Naive thymus-derived CD4-positive, alpha-beta T cell (primary cell): ENCODE data around the gene LRRC56. TPM values are rescaled to one million over a fixed set of nuclear protein-coding genes. Genes with fewer than 3 reads are reported as not detected.

Source experiments
- ATAC-seq: fragments of 150-1000 bp; cut with Tn5 transposase; 2 replicates; pipeline ENCODE4 v1.10.0; 2021; ENCODE audit warnings: mild to moderate bottlenecking, moderate library complexity
- CTCF ChIA-PET: fragments of 350-600 bp; sonication (Branson Sonifier 250); formaldehyde crosslinking; loops from one replicate; lab custom pipeline; 2021; ENCODE audit warnings: antibody characterized with exemption; lab: Charles Lee
- POLR2A ChIA-PET: fragments of 350-600 bp; sonication (Branson Sonifier 250); formaldehyde crosslinking; loops from one replicate; lab custom pipeline; 2021; ENCODE audit warnings: antibody characterized with exemption, inconsistent platforms; lab: Charles Lee
- DNase-seq, 9 donors: peaks; one replicate each; pipeline versions ENCODE4 v3.0.0 to v3.0.0-alpha.2; 2020 to 2022; ENCODE audit warnings: mixed read lengths in 1 of 9
- H3K27ac ChIP-seq: one replicate; pipeline ENCODE4 v1.7.0; 2013; ENCODE audit warnings: mild to moderate bottlenecking, low read depth, low read length, moderate library complexity
- H3K27me3 ChIP-seq, 2 donors: one replicate each; pipeline ENCODE4 v1.7.0; 2013; ENCODE audit warnings: low read length in 2 of 2, mild to moderate bottlenecking in 2 of 2, moderate library complexity in 2 of 2; ENCODE audit not compliant: control insufficient read depth in 2 of 2, insufficient read depth in 2 of 2
- H3K36me3 ChIP-seq, 3 experiments: 1 replicate in 2 of 3; 2 replicates in 1 of 3; pipeline ENCODE4 v1.7.0; 2013; ENCODE audit warnings: low read length in 3 of 3, mild to moderate bottlenecking in 3 of 3, moderate library complexity in 1 of 3; ENCODE audit not compliant: insufficient read depth in 3 of 3, control insufficient read depth in 2 of 3
- H3K4me1 ChIP-seq, 2 donors: one replicate each; pipeline ENCODE4 v1.7.0; 2013; ENCODE audit warnings: low read length in 2 of 2, mild to moderate bottlenecking in 2 of 2, moderate library complexity in 1 of 2; ENCODE audit not compliant: control insufficient read depth in 2 of 2, insufficient read depth in 2 of 2
- H3K4me3 ChIP-seq: 2 replicates; pipeline ENCODE4 v1.7.0; 2013; ENCODE audit warnings: mild to moderate bottlenecking, low read length
- H3K9me3 ChIP-seq, 3 experiments: 1 replicate in 2 of 3; 2 replicates in 1 of 3; pipeline ENCODE4 v1.7.0; 2013; ENCODE audit warnings: low read length in 3 of 3; ENCODE audit not compliant: control insufficient read depth in 2 of 3
- H3K27ac Mint-ChIP-seq, 9 donors: one replicate each; pipeline ENCODE4 v1.8.0; 2020 to 2022; ENCODE audit warnings: mixed read lengths in 9 of 9, mild to moderate bottlenecking in 8 of 9, moderate library complexity in 5 of 9, inconsistent platforms in 2 of 9
- H3K27me3 Mint-ChIP-seq, 5 donors: one replicate each; pipeline ENCODE4 v1.8.0; 2021 to 2022; ENCODE audit warnings: mixed read lengths in 5 of 5, mild to moderate bottlenecking in 1 of 5
- H3K36me3 Mint-ChIP-seq, 5 donors: one replicate each; pipeline ENCODE4 v1.8.0; 2020 to 2022; ENCODE audit warnings: mixed read lengths in 5 of 5, mild to moderate bottlenecking in 3 of 5, inconsistent platforms in 1 of 5
- H3K4me1 Mint-ChIP-seq, 7 donors: one replicate each; pipeline ENCODE4 v1.8.0; 2020 to 2022; ENCODE audit warnings: mixed read lengths in 7 of 7, mild to moderate bottlenecking in 3 of 7, inconsistent platforms in 1 of 7
- H3K4me3 Mint-ChIP-seq, 10 donors: one replicate each; pipeline ENCODE4 v1.8.0; 2020 to 2022; ENCODE audit warnings: mild to moderate bottlenecking in 10 of 10, mixed read lengths in 10 of 10, moderate library complexity in 6 of 10, inconsistent platforms in 2 of 10
- H3K9me3 Mint-ChIP-seq, 11 donors: one replicate each; pipeline ENCODE4 v1.8.0; 2020 to 2022; ENCODE audit warnings: mixed read lengths in 11 of 11, mild to moderate bottlenecking in 4 of 11, inconsistent platforms in 1 of 11, moderate library complexity in 1 of 11
- intact Hi-C, 2 donors: fragments of 100-400 bp; cut with micrococcal nuclease; formaldehyde crosslinking; loops; one replicate each; pipeline ENCODE4 v1.15.1; 2023
- polyA plus RNA-seq, 2 donors: library from polyadenylated mRNA; unstranded; fragments of 300-500 nt; fragmentation: Illumina TruSeq; gene quantifications; one replicate each; pipeline ENCODE4 v1.2.3, GENCODE V29; 2021
- total RNA-seq, 6 experiments: library from RNA in 5 of 6; stranded (reverse) in 5 of 6; gene quantifications; 1 replicate in 5 of 6; 2 replicates in 1 of 6; pipeline ENCODE4 v1.2.3 and lab custom pipeline; 2021 to 2026

Gene LRRC56
- total and polyA plus RNA-seq, 7 experiments from 2014 or later = 0.35 to 5.1 (median 3.1) TPM

DNA sequence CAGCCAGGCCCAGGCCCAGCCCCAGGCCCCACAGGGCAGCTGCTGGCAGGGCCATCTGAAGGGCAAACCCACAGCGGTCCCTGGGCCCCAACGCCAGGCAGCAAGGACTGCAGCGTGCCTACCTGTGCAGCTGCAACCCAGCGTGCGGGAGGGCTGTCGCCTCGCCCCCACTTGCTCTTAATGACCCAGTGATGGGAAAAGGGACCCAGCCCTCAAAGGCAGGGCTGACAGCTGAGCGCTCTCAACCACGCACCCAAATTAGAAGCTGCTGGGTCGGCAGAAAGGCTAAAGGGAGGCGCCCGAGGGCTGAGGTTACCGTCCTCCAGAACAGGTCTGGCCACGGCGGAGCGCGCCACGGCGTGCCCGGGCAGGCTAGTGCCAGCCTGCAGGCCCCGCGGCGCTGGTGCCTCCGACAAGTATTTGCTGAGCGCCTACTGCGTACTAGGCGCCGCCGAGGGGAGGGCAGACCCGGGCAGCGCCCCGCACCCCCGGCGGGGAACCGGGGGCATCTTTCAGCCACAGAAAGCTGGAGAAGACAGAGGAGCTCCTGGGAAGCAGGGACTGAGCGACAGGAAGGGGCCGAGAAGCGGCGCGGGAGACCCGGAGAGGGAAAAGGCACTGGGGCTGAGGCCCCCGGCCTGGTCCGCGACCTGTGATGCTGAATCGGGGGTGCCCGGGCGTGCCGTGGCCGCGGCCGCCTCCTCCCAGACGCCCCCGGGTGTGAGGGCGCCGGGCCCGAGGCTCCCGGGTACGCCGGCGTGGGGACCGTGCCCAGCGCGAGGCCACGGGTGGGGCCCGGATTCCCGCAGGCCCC is 2.7 kb upstream of the LRRC56 start:
- Mint-ChIP-seq H3K27me3 (no peaks in the 10 kb centered on the region), H3K36me3 (peaks cover 0 to 6% (median 0%) of the 10 kb centered on the region in 5 donors), H3K4me3 (peak overlapping the region; percentile 45 to 83 (median 71)), H3K27ac (peak overlapping the region in 3 of 9 donors; percentile 17 to 56 (median 49)), H3K9me3 (no peaks in the 10 kb centered on the region), H3K4me1 (peaks cover 5 to 16% (median 11%) of the 10 kb centered on the region in 7 donors)
- intact Hi-C loops = loop anchor here (1.0 to 5.0 kb wide), 9 partner anchors 16 to 327 kb away; partner anchors contain the start of genes BET1L (in 2 of the 2), RIC8A (in 2 of the 2), DEAF1 (in 1 of the 2) and PTDSS2 (in 1 of the 2)
- ATAC-seq (no peak), DNase-seq (peak in 5 of 9 donors; percentile 30 to 38 (median 34))
- H3K27ac ChIP-seq = peak overlapping the region; percentile 71
- peaks cover 0 to 30% (median 0%) of the 10 kb centered on the region in 3 experiments for H3K36me3 ChIP-seq
- no peaks in the 10 kb centered on the region for H3K27me3 ChIP-seq
- peak overlapping the region; percentile 59 for H3K4me3 ChIP-seq
- ChIA-PET CTCF (no interaction called here), POLR2A (interaction anchor here (0.6 to 4.0 kb wide), 7 partner anchors 11 to 274 kb away, joined by 3 to 26 read pairs (median 4); partner anchors contain the start of gene RNH1)
- peaks cover 20 to 21% of the 10 kb centered on the region in 2 donors for H3K4me1 ChIP-seq
- no peaks in the 10 kb centered on the region for H3K9me3 ChIP-seq

GRCh38 chr11:535210-535518 is 2.2 kb upstream of the LRRC56 start:
- H3K36me3 Mint-ChIP-seq = peaks cover 0 to 4% (median 0%) of the 10 kb centered on the region in 5 donors
- peak overlapping the region in 1 of 10 donors; percentile 95 for H3K4me3 Mint-ChIP-seq
- ChIA-PET CTCF (no interaction called here), POLR2A (interaction anchor here (0.6 to 4.0 kb wide), 14 partner anchors 18 to 255 kb away, joined by 3 to 26 read pairs (median 4); partner anchors contain the start of genes DEAF1, IRF7, PHRF1 and RNH1)
- H3K27ac Mint-ChIP-seq = no peak overlapping the region
- no peaks in the 10 kb centered on the region for H3K27me3 Mint-ChIP-seq
- peaks cover 5 to 16% (median 11%) of the 10 kb centered on the region in 7 donors for H3K4me1 Mint-ChIP-seq
- DNase-seq (no peak), ATAC-seq (peak; percentile 31)
- Histone ChIP-seq H3K4me3 (no peak overlapping the region), H3K36me3 (peaks cover 0 to 30% (median 0%) of the 10 kb centered on the region in 3 experiments), H3K4me1 (peaks cover 20 to 21% of the 10 kb centered on the region in 2 donors), H3K27me3 (no peaks in the 10 kb centered on the region), H3K9me3 (no peaks in the 10 kb centered on the region), H3K27ac (peak overlapping the region; percentile 71)
- no peaks in the 10 kb centered on the region for H3K9me3 Mint-ChIP-seq
- intact Hi-C loops = loop anchor here (1.0 to 5.0 kb wide), 9 partner anchors 17 to 328 kb away; partner anchors contain the start of genes BET1L (in 2 of the 2), RIC8A (in 2 of the 2), DEAF1 (in 1 of the 2) and PTDSS2 (in 1 of the 2)

DNA sequence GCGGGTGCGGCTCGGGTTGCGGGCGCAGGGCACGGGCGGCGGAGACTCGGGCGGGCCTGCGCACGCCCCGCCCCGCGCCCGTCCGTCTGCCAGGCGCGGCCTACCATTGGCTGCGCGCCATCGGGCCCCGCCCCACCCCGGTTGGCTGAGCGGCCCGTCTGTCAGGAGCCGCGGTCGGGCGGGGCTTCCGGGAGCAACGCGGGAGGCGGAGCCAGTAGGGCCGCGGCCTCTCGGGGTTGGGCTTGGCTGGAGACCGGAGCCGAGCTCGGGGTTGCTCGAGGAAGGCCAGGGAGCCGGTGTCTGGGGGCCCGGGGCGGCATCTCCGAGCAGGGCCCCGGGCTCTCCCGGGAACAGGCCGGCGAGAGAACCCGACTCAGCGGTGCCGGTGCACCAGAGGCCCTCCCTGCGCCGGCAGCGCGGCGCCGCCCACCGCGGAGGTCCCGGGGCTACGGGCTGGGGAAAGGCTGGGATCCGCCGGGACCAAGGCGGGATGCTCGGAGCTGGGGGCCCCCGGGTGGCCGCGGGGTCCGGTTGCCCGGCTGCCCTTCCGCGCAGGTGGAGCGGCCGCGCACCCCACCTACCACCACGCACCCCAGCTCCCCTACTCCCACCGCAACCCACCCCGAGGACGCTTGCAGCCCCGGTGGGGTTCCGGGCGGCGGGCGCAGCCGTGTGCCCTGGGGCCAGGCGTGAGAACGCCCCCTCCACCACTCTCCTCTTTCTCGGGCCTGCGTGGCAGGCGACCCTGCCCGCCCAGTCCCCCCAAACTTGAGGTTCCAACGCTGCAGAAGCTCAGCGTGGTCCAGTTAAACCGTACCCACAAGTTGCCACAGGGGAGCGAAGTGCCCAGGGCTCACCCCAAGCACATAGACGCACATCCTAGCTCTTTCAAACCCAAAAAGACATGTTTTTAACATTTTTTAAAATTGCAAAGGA is 1.5 kb upstream of the LRRC56 start, which contains the start of gene HRAS:
HRAS (minus strand) TSS at position 58 of the 936 bp plus-strand sequence.
- Mint-ChIP-seq H3K4me1 (peaks cover 5 to 16% (median 11%) of the 10 kb centered on the region in 7 donors), H3K4me3 (peak within 1 kb of the TSS; percentile 87 to 97 (median 91)), H3K27me3 (no peaks in the 10 kb centered on the region), H3K9me3 (no peaks in the 10 kb centered on the region), H3K27ac (peak within 1 kb of the TSS; percentile 84 to 96 (median 91)), H3K36me3 (peaks cover 0 to 3% (median 0%) of the 10 kb centered on the region in 5 donors)
- ATAC-seq (peak; percentile 93), DNase-seq (peak; percentile 92 to 99 (median 96))
- H3K9me3 ChIP-seq = no peaks in the 10 kb centered on the region
- H3K36me3 ChIP-seq = peaks cover 0 to 30% (median 0%) of the 10 kb centered on the region in 3 experiments
- H3K4me3 ChIP-seq = peak within 1 kb of the TSS; percentile 66
- peaks cover 20 to 21% of the 10 kb centered on the region in 2 donors for H3K4me1 ChIP-seq
- peak within 1 kb of the TSS; percentile 75 for H3K27ac ChIP-seq
- POLR2A ChIA-PET = interaction anchor here (0.6 to 4.0 kb wide), 24 partner anchors 10 to 329 kb away, joined by 3 to 26 read pairs (median 3); partner anchors contain the start of genes BET1L, DEAF1, IRF7 and PHRF1
- H3K27me3 ChIP-seq = no peaks in the 10 kb centered on the region
- CTCF ChIA-PET = interaction anchor here (0.6 to 2.5 kb wide), 3 partner anchors 17 to 191 kb away, joined by 3 to 7 read pairs (median 4); partner anchors contain the start of gene TMEM80
- intact Hi-C loops = loop anchor here (1.0 to 5.0 kb wide), 12 partner anchors 17 to 328 kb away; partner anchors contain the start of genes BET1L (in 2 of the 2), RIC8A (in 2 of the 2), DEAF1 (in 1 of the 2) and LMNTD2 (in 1 of the 2)

DNA sequence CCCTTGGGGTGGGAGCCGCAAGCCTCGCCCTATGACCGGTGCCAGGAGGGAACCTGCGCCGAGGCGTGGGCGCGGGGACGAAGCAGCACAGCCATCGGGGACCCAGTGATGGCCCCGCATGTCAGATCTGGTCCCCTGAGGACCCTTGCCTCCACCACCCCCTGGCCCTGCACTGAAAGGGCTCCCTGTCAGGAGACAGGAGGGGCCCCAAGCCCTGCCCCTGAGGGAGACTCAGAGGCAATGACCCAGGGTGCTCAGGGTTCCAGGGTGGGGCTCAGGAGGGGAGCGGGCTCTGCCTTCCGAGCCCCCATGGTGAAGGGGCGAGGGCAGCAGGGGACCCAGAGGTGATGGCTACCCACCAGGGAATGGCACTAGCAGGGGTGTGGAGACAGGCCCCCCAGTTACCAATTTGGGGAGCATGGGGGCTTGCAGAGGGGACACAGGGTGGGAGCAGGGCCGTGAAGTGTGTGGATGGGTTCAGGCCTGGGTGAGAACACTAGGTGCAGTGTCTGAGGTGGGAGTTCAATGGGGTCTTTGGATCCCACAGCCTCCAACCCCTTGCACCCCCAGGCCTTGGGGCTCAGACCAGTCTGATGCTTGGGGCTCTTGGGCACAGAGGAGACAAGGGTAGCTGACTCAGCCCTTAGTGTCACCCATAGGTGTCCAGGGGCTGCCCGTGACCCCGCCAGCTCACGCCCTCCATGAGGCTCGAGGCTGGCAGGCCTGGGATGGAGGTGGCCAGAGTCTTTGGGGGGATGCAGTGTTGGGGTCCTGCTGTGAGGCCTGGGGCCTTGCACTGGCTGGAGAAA is 499 bp downstream of the LRRC56 start:
- H3K27ac ChIP-seq = peak overlapping the region; percentile 60

GRCh38 chr11:538431-539051 is 1.2 kb downstream of the LRRC56 start:
- peak overlapping the region in 1 of 9 donors; percentile 9 for H3K27ac Mint-ChIP-seq
- intact Hi-C loops = loop anchor here in 1 of 2 donors (5.0 kb wide), 2 partner anchors 159 to 184 kb away; partner anchors contain the start of genes DEAF1 and TMEM80

More for the DNA sequence above, 499 bp downstream of the LRRC56 start:
- ATAC-seq = no peak
- Histone ChIP-seq H3K9me3 (no peaks in the 10 kb centered on the region), H3K27me3 (no peaks in the 10 kb centered on the region), H3K4me1 (peaks cover 20 to 21% of the 10 kb centered on the region in 2 donors), H3K36me3 (peaks cover 0 to 11% (median 0%) of the 10 kb centered on the region in 3 experiments), H3K4me3 (peak overlapping the region; percentile 66)
- H3K36me3 Mint-ChIP-seq = peaks cover 0 to 2% (median 0%) of the 10 kb centered on the region in 5 donors
- peak overlapping the region; percentile 48 to 95 (median 59) for H3K4me3 Mint-ChIP-seq
- ChIA-PET CTCF (interaction anchor here (2.5 kb wide), 1 partner anchor 19 kb away, joined by 7 read pairs; no protein-coding TSS in a partner anchor), POLR2A (interaction anchor here (1.0 to 4.0 kb wide), 4 partner anchors 17 to 330 kb away, joined by 3 to 26 read pairs (median 8); partner anchors contain the start of genes BET1L, RIC8A and RNH1)
- no peak for DNase-seq
- no peaks in the 10 kb centered on the region for H3K9me3 Mint-ChIP-seq
- H3K4me1 Mint-ChIP-seq = peaks cover 5 to 16% (median 11%) of the 10 kb centered on the region in 7 donors
- intact Hi-C loops = loop anchor here (1.0 to 5.0 kb wide), 10 partner anchors 17 to 259 kb away; partner anchors contain the start of genes DEAF1 (in 2 of the 2), LMNTD2 (in 2 of the 2), RASSF7 (in 2 of the 2) and TMEM80 (in 2 of the 2)
- H3K27ac Mint-ChIP-seq = peak overlapping the region in 5 of 9 donors; percentile 49 to 85 (median 69)
- H3K27me3 Mint-ChIP-seq = no peaks in the 10 kb centered on the region

More at GRCh38 chr11:538431-539051, 1.2 kb downstream of the LRRC56 start:
- H3K27ac ChIP-seq = no peak overlapping the region
- H3K4me1 Mint-ChIP-seq = peaks cover 5 to 16% (median 11%) of the 10 kb centered on the region in 7 donors
- POLR2A ChIA-PET = interaction anchor here (1.3 kb wide), 1 partner anchor 66 kb away, joined by 3 read pairs; no protein-coding TSS in a partner anchor
- H3K9me3 ChIP-seq = no peaks in the 10 kb centered on the region
- no peaks in the 10 kb centered on the region for H3K27me3 ChIP-seq
- no peaks in the 10 kb centered on the region for H3K9me3 Mint-ChIP-seq
- DNase-seq (no peak), ATAC-seq (no peak)
- peaks cover 20 to 21% of the 10 kb centered on the region in 2 donors for H3K4me1 ChIP-seq
- H3K4me3 ChIP-seq = no peak overlapping the region
- H3K36me3 ChIP-seq = peaks cover 0 to 4% (median 0%) of the 10 kb centered on the region in 3 experiments
- peaks cover 0 to 2% (median 0%) of the 10 kb centered on the region in 5 donors for H3K36me3 Mint-ChIP-seq
- H3K27me3 Mint-ChIP-seq = no peaks in the 10 kb centered on the region
- CTCF ChIA-PET = no interaction called here
- peak overlapping the region in 6 of 10 donors; percentile 29 to 95 (median 50) for H3K4me3 Mint-ChIP-seq
